DOHH2 (cell line): ENCODE data around the gene GNRHR.

Experiments used
- CTCF ChIP-seq: fragments of 200-600 bp; sonication (generic); IDR thresholded peaks from one replicate; pipeline ENCODE4 v1.5.1; 2014; ENCODE audit warnings: antibody characterized with exemption, mild to moderate bottlenecking, low read depth, low read length; ENCODE audit not compliant: poor library complexity, severe bottlenecking
- EZH2phosphoT487 ChIP-seq: fragments of 200-600 bp; sonication (generic); IDR thresholded peaks from 2 replicates; pipeline ENCODE4 v1.6.1; 2017; ENCODE audit warnings: borderline replicate concordance, mild to moderate bottlenecking, antibody characterized with exemption, low read length, moderate library complexity, mixed read lengths

- TF ChIP-seq CTCF, result no peak
- no peak for TF ChIP-seq EZH2phosphoT487
Measured at GRCh38 chr4:67736262-67736661, 17.9 kb downstream of the GNRHR start.
